ENCODE data around the gene CD33.

DNA sequence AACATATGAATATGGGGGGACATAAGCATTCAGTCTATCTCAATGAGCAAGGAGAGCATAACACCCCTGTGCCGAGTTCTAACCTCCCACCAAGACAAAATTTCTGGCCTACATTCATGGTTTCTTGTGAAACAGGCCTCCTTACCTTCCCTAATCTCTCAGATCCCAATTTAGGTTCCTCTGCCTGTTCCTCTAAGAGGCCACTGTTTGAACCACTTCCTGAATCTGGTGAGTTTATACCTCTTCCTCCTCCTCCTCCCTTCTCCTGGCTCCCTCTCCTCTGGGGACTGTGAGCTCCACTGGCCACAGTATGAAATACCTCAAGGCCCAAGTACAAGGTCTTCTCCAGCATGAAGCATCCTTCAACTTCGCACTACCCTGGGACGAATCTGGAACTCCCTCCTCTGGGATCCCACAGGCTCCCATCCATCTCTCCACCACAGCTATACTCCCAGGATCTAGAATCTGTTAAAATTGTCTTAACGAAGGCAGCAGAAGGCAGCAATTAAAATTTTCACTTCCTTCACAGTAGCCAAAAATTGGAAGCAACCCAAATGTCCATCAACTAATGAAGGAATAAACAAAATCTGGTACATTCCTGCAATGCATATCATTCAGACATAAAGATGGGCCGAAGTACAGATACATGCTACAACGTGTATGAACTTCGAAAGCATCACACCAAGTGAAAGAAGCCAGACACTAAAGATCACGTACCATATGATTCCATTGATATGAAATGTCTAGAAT, 18.2 kb downstream of the CD33 start:
- TF ChIP-seq POLR2AphosphoS5 (IDR thresholded peaks at IDR 0.05) (no peak), POLR2A (IDR thresholded peaks at IDR 0.05) (no peak)

All from prostate gland (tissue), 1 donor.